GM18499 (cell line): Measurements from ENCODE around the gene NARF.

Experiments used
- ATAC-seq: cut with Tn5 transposase; IDR thresholded peaks from one replicate; pipeline ENCODE4 v1.9.1; 2021; ENCODE audit warnings: moderate number of reproducible peaks; ENCODE audit not compliant: insufficient read depth, unreplicated experiment

NARF gene

DNA sequence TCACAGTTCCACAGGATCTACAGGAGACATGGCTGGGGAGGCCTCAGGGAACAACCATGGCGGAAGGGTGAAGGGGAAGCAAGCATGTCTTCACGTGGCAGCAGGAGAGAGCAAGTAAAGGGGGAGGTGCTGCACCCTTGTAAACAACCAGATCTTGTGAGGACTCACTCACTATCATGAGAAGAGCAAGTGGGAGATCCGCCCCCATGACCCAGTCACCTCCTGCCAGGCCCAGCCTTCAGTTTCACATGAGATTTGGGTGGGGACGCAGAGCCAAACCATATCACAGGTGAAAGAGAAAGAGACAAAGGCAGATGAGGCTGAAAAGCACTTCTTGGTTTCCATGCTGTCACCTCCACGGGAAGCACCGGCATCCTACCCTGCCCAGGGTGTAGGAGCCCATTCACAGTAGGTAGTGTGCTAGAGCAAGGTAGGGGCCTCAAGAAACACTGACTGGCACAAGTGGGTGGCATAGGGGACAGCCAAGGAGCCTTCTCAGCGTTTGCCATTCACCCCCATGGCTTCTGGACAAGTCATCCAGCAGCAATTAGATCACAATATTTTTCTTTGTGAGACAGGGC is 6.6 kb downstream of the NARF start:
- ATAC-seq: no peak

DNA sequence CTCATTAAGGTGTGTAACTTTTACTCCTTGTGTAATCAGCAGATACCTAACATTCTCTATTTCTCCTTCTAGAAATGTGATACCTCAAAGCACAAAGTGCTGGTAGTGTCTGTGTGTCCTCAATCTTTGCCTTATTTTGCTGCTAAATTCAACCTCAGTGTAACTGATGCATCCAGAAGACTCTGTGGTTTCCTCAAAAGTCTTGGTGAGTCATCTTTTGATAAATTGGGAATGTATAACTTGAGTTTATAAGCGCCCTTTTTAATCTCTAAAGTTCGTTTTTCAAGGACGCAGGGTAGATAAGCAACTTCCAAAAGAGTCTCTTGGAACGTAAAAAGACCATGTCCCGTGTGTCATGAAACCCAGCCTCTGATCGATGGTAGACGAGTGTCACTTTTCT is 10.2 kb downstream of the NARF start:
- ATAC-seq: no peak

DNA sequence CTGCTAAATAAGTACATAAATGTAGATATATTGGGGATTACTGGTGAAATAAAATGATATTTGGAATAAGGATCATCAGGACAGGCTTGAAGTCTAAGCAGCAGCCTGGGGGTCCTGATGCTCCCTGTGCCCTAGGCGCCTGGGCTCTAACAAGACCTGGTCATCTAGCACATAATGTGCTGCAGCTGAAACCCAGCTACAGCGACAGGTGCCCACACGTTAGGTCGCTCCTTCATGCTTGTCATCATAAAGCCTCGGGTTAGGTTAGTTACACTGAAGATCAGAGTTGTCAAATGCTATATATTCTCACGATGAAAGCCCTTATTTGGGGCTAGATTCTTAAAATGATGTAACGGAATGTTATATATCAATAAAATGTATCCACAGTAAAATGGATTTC is 11.5 kb downstream of the NARF start:
- ATAC-seq: no peak

GRCh38 chr17:82474223-82475010 is 15.9 kb downstream of the NARF start:
- no peak for ATAC-seq

DNA sequence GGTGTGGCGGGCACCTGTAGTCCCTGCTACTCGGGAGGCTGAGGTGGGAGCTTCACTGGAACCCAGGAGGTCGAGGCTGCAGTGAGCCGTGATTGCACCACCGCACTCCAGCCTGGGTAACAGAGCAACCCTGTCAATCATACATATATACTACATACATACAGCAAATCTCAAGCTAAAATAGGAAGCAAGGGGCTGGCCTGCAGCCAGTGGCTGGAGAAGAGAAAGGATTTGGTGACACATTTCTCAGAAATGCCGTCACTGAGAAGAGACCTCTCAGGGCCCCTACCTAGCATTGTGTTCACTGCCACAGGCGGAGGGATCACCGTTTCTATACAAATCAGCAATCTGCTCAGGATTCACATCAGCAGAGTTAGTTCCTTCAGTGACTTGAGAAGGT is 16.9 kb downstream of the NARF start:
- ATAC-seq: no peak

DNA sequence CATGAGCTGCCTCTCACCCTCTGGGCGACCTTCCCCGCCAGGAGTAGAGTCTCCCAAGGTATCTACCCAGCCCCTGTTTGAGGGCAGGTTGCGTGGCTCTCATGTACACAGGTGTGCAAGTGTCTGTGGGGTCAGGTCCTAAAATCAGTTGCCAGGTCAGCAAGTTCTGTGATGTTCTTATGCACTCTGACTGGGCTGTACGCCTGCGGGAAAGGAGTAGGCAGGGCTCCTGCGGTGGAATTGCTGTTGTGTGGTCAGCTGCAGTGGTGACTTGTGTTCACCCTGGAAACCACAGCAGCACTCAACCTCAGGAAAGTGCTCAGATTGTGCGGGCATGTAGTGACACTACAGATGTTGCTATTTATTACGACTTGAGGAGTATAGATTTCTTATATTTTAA is 19.4 kb downstream of the NARF start:
- no peak for ATAC-seq

GRCh38 chr17:82479602-82480001 is 21.1 kb downstream of the NARF start:
- no peak for ATAC-seq

DNA sequence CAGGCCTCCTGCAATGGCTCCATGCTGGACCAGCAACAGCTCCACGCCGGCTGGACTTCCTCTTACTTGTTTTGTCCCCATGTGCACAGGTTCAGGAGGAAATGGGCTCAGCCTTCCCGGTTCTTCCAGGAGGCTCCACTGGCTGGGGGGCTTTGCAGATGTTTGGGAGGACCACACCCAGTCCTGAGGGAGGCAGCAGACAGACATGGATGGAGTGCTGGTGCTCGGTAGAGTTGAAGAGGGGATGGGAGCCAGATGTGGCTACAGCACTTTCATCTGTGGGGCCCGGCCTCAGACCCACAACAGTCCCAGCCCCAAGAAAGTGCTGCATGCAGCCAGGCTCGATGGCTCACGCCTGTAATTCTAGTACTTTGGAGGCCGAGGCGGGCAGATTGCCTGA is 21.8 kb downstream of the NARF start:
- ATAC-seq: no peak

- no peak for ATAC-seq
Observed at GRCh38 chr17:82483204-82483660, 24.7 kb downstream of the NARF start.

DNA sequence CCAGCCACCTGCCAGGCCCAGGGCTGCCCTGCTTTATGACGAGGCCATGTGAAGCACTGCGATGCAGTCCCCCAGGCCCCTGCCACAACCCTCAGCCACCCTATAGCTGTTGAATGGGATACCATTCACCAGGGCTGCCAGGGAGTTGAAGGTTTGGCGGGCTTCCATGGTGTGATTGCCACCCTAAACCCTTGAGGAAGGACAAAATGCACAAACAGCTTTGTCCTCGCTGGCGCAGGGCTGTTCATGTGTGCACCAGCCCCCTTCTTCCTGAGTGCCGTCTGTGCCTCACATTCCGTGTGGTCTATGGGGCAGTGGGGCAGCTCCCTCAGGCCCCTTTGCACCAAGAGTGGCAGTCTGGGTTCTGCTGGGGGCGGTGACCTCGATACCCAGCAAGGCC is 25.3 kb downstream of the NARF start:
- no peak for ATAC-seq

GRCh38 chr17:82486231-82487094 is 27.9 kb downstream of the NARF start:
- ATAC-seq: no peak

DNA sequence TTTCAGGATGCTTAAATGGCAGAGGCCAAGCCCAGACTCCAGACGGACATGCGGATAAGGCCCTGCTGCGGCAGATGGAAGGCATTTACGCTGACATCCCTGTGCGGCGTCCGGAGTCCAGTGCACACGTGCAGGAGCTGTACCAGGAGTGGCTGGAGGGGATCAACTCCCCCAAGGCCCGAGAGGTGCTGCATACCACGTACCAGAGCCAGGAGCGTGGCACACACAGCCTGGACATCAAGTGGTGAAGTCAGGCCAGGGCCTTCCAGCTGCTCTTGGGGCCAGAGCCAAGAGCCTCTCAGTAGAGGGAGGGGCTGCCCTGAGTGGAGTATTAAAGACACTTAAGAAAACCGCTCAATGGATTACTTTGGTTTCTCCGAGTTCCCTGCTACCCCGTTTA is 29.4 kb downstream of the NARF start:
- no peak for ATAC-seq

DNA sequence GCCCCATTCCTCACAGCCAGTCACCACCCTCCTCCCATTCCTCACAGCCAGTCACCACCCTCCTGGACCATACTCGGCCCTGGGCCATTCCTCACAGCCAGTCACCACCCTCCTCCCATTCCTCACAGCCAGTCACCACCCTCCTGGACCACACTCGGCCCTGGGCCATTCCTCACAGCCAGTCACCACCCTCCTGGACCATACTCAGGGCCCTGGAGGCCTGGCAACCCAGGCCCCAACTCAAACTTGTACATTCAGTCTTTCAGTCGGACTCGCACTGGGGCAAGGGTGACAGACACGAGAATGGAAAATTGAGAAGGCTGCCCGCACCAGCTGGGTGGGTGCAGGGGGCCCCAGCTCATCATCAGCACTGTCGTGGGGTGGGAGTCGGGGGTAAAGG is 30.6 kb downstream of the NARF start:
- no peak for ATAC-seq

- ATAC-seq: no peak
Observed at GRCh38 chr17:82489851-82490511, 31.4 kb downstream of the NARF start.

DNA sequence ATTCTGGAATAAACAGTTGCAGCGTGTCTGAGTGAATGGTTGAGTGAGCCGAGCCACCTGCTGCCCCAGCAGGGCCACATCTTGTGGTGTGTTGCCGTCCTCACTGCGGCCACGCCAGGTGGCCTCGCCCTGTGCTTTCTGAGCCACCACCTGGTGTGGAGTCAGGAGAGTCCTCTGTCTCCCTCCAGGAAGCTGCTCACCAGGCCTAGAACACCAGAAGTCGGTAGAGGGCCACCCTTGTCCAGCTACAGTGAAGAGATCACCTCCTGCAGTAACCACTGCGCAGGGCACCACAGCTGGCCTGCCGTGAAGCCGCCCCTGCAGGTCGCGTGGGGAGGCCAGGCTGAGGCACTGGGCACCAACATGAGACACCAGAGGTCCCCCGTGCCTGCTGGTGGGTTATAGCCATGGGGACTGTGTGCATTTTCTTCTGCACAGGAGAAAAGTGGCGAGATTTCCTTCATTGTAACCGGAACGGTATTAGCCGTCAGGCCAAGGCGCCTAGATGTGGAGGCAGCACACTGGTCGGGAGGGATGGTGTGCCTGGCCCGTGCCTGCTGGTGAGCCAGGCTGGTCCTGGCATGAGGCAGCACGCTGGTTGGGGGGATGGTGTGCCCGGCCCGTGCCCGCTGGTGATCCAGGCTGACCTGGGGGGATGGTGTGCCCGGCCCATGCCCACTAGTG is 32.1 kb downstream of the NARF start:
- ATAC-seq: no peak

GRCh38 chr17:82491196-82491530 is 32.6 kb downstream of the NARF start:
- ATAC-seq: no peak

GRCh38 chr17:82491533-82491932 is 33.0 kb downstream of the NARF start:
- ATAC-seq: no peak

DNA sequence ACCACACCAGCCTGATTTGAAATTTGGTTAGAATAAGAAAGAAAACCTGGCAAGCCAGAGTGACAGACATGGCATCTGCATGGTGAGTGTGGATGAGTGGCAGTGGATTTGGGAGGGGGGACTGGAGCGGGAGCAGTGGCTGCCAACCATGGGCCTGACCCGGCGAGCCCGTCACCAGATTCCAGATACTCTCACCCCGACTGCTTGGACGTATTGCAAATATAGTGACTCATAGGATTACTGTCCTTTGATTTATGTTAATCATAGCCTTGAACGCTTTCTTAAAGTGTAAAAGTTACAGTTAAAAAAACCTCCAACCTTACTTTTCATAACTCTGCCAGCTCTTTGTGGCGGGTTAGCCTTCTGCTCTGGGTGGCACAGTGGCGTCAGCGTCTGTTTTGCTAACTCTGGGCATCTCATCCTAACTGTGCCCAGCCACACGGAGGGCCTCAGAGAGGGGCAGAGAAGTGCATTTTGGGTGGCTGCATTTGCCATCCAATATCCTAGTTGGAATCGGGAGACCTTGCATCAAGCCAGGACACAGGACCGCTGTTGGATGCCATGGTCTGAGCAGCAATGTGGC is 34.2 kb downstream of the NARF start:
- no peak for ATAC-seq

GRCh38 chr17:82493226-82493781 is 34.8 kb downstream of the NARF start:
- ATAC-seq: no peak
